Peyer's patch (tissue), 4 donors: ENCODE data around the gene MSANTD1.

Experiments
- POLR2A ChIP-seq, 2 donors: fragments of 450-650 bp; IDR thresholded peaks; one replicate each; pipeline ENCODE4 v1.5.1; 2017; ENCODE audit warnings: antibody characterized with exemption in 2 of 2, mild to moderate bottlenecking in 2 of 2, moderate library complexity in 2 of 2
- TF ChIP-seq, protein P1 (sequence below), 6 experiments: fragments of 450-650 bp in 4 of 6; fragments of 200-600 bp in 2 of 6; sonication (generic) in 1 of 6; IDR thresholded peaks; one replicate each; pipeline ENCODE4 v1.5.1; 2017 to 2019; ENCODE audit warnings: antibody characterized with exemption in 6 of 6, mild to moderate bottlenecking in 3 of 6, moderate library complexity in 1 of 6

DNA sequence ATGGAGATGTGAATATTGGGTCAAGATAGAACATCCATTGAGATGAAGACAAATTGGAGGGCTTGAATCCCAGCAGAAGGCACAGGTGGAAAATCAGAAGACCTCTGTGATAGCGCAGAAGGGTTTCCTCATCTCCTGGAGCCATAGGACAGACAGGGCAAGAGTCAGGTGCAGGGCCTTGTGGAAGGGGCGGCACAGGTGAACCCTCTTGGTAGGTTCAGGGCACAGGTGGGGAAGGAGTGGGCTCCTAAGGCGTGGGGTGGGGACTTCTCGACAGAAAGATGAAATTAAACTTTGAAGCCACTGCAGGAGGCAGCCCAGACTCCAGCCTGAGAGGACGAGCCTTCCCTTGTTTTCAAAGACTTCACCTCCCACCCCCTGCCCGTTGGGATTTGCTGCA lies 34.5 kb downstream of the MSANTD1 start:
- TF ChIP-seq, protein P1, sequence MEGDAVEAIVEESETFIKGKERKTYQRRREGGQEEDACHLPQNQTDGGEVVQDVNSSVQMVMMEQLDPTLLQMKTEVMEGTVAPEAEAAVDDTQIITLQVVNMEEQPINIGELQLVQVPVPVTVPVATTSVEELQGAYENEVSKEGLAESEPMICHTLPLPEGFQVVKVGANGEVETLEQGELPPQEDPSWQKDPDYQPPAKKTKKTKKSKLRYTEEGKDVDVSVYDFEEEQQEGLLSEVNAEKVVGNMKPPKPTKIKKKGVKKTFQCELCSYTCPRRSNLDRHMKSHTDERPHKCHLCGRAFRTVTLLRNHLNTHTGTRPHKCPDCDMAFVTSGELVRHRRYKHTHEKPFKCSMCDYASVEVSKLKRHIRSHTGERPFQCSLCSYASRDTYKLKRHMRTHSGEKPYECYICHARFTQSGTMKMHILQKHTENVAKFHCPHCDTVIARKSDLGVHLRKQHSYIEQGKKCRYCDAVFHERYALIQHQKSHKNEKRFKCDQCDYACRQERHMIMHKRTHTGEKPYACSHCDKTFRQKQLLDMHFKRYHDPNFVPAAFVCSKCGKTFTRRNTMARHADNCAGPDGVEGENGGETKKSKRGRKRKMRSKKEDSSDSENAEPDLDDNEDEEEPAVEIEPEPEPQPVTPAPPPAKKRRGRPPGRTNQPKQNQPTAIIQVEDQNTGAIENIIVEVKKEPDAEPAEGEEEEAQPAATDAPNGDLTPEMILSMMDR (IDR thresholded peaks at IDR 0.05) = no peak
- no peak for TF ChIP-seq POLR2A (IDR thresholded peaks at IDR 0.05)
